GM12878 (cell line): ENCODE measurements around the gene CTSE. TPM values are rescaled to one million over a fixed set of nuclear protein-coding genes. Genes with fewer than 3 reads are reported as not detected.

Experiments used
- ATAC-seq: fragments of 200-7000 bp; cut with Tn5 transposase; 3 replicates; pipeline ENCODE4 v1.9.1; 2020; ENCODE audit warnings: mild to moderate bottlenecking, moderate library complexity
- BruUV-seq: library from RNA; stranded (reverse); fragments of 400-500 nt; replicated peaks from 2 replicates; lab custom pipeline; 2021; lab: Mats Ljungman, UMichigan
- CTCF ChIA-PET: fragments of 300-600 bp; sonication (Branson Sonifier 250); formaldehyde crosslinking; extraction: SDS; loops from one replicate; lab custom pipeline; 2021; ENCODE audit warnings: inconsistent platforms; lab: Yijun Ruan, JAX
- POLR2A ChIA-PET: fragments of 350-600 bp; formaldehyde crosslinking; extraction: SDS; loops from one replicate; lab custom pipeline; 2021; ENCODE audit warnings: inconsistent platforms; lab: Charles Lee
- RAD21 ChIA-PET: fragments of 300-600 bp; sonication (Branson Sonifier 250); formaldehyde crosslinking; loops from one replicate; lab custom pipeline; 2023; ENCODE audit warnings: antibody characterized with exemption; ENCODE audit not compliant: unreplicated experiment; lab: Charles Lee
- SMC1A ChIA-PET: fragments of 300-600 bp; sonication (Branson Sonifier 250); formaldehyde crosslinking; loops from one replicate; lab custom pipeline; 2023; ENCODE audit not compliant: unreplicated experiment, uncharacterized antibody; lab: Charles Lee
- DNase-seq: peaks from one replicate; pipeline ENCODE4 v3.0.0-alpha.2; 2011; ENCODE audit warnings: low read depth, low spot score
- FAIRE-seq: peaks from 3 replicates; lab custom pipeline; 2011; peaks lifted over from hg19 to GRCh38; lab: Jason Lieb, UNC
- H2AFZ ChIP-seq: 2 replicates; pipeline ENCODE4 v1.6.0; 2011; ENCODE audit warnings: low read depth, low read length, control low read depth; ENCODE audit not compliant: control insufficient read depth
- H3K27ac ChIP-seq: 2 replicates; pipeline ENCODE4 v1.5.1; 2011; ENCODE audit warnings: control low read depth; ENCODE audit not compliant: control insufficient read depth, insufficient read depth
- H3K27me3 ChIP-seq, 2 experiments: replicated peaks in 1 of 2; 2 replicates each; pipeline versions ENCODE4 v1.6.0 to v1.6.1; 2011; ENCODE audit warnings: low read length in 1 of 2; ENCODE audit not compliant: control insufficient read depth in 2 of 2, insufficient read depth in 2 of 2
- H3K36me3 ChIP-seq, 2 experiments: 2 replicates each; pipeline ENCODE4 v1.5.1; 2011; ENCODE audit warnings: low read length in 1 of 2; ENCODE audit not compliant: control insufficient read depth in 2 of 2, insufficient read depth in 2 of 2
- H3K4me1 ChIP-seq: 2 replicates; pipeline ENCODE4 v1.6.1; 2011; ENCODE audit warnings: mild to moderate bottlenecking, low read length, moderate library complexity, mixed read lengths; ENCODE audit not compliant: control insufficient read depth, insufficient read depth
- H3K4me2 ChIP-seq: 2 replicates; pipeline ENCODE4 v1.6.0; 2011; ENCODE audit warnings: control low read depth; ENCODE audit not compliant: control insufficient read depth, insufficient read depth
- H3K4me3 ChIP-seq: fragments of 200-600 bp; sonication (generic); 2 replicates; pipeline ENCODE4 v1.5.1; 2016
- H3K79me2 ChIP-seq: 2 replicates; pipeline ENCODE4 v1.6.0; 2011; ENCODE audit warnings: low read length; ENCODE audit not compliant: control insufficient read depth, insufficient read depth
- H3K9ac ChIP-seq: 2 replicates; pipeline ENCODE4 v1.8.0; 2011; ENCODE audit warnings: low read length, control low read depth, mixed read lengths; ENCODE audit not compliant: control insufficient read depth, insufficient read depth
- H3K9me3 ChIP-seq: replicated peaks from 3 replicates; pipeline ENCODE4 v1.5.1; 2011; ENCODE audit warnings: mild to moderate bottlenecking, low read length; ENCODE audit not compliant: control insufficient read depth, insufficient read depth
- H4K20me1 ChIP-seq: 2 replicates; pipeline ENCODE4 v1.6.0; 2011; ENCODE audit not compliant: control insufficient read depth, insufficient read depth
- CBFB ChIP-seq: IDR thresholded peaks from 2 replicates; pipeline ENCODE4 v1.6.1; 2016; ENCODE audit warnings: antibody characterized with exemption, low read depth
- CBX5 ChIP-seq: sonication (generic); IDR thresholded peaks from 2 replicates; pipeline ENCODE4 v1.6.1; 2016; ENCODE audit warnings: low read depth, moderate library complexity, mild to moderate bottlenecking, inconsistent platforms
- CHD4 ChIP-seq: fragments of 200-600 bp; sonication (generic); IDR thresholded peaks from 2 replicates; pipeline ENCODE4 v1.6.1; 2016; ENCODE audit warnings: mild to moderate bottlenecking
- ETV6 ChIP-seq, 2 experiments: fragments of 450-650 bp in 1 of 2; IDR thresholded peaks in 1 of 2; conservative IDR thresholded peaks in 1 of 2; 2 replicates each; pipeline ENCODE4 v1.6.1; 2014; ENCODE audit warnings: antibody characterized with exemption in 1 of 2, borderline replicate concordance in 1 of 2, low read depth in 1 of 2, mild to moderate bottlenecking in 1 of 2, moderate library complexity in 1 of 2
- PML ChIP-seq: IDR thresholded peaks from 2 replicates; pipeline ENCODE4 v1.6.1; 2012; ENCODE audit warnings: low read length, inconsistent platforms
- SP1 ChIP-seq: IDR thresholded peaks from one replicate; pipeline ENCODE4 v1.6.1; 2011; ENCODE audit warnings: low read depth, low read length
- TCF7 ChIP-seq: IDR thresholded peaks from 2 replicates; pipeline ENCODE4 v1.6.1; 2014; ENCODE audit warnings: antibody characterized with exemption, borderline replicate concordance
- ZNF207 ChIP-seq: fragments of 450-650 bp; IDR thresholded peaks from 2 replicates; pipeline ENCODE4 v1.6.1; 2014; ENCODE audit warnings: antibody characterized with exemption, mild to moderate bottlenecking, borderline replicate concordance
- WGBS: methylation state at CpG from one replicate; pipeline ENCODE4 v1.1.6; 2016; ENCODE audit warnings: low lambda C conversion rate; ENCODE audit not compliant: insufficient replicate concordance, insufficient coverage; ENCODE audit errors: missing lambda C conversion rate; 5-methylcytosine and 5-hydroxymethylcytosine counted together
- in situ Hi-C: fragments of 300-500 bp; cut with MboI; formaldehyde crosslinking; loops from 9 replicates; pipeline ENCODE4 v1.14.3; 2018; ENCODE audit warnings: mixed read lengths
- intact Hi-C: fragments of 100-400 bp; cut with micrococcal nuclease; formaldehyde crosslinking; loops from one replicate; pipeline ENCODE4 v1.14.2; 2022; ENCODE audit not compliant: unreplicated experiment
- polyA plus RNA-seq, 11 experiments: library from polyadenylated mRNA; depleted of rRNA in 4 of 11; unstranded in 6 of 11; stranded (reverse) in 5 of 11; fragments of >200 nt; fragmentation: Nextera tagmentation in 4 of 11; fragmentation: Illumina TruSeq in 1 of 11; extraction: Ambion mirVana in 4 of 11; extraction: Trizol in 1 of 11; gene quantifications; 1 replicate in 1 of 11; 2 replicates in 10 of 11; pipeline versions ENCODE4 v1.2.1 to v1.2.3, GENCODE V29; 2011 to 2016; ENCODE audit warnings: inconsistent platforms in 2 of 11, missing spikeins in 2 of 11, low read depth in 1 of 11
- total RNA-seq, 4 experiments: library from RNA; depleted of rRNA in 3 of 4; stranded (reverse); fragments of >200 nt in 3 of 4; fragmentation: Illumina TruSeq in 1 of 4; extraction: Trizol in 1 of 4; gene quantifications; 2 replicates each; pipeline versions ENCODE4 v1.2.1 to v1.2.3, GENCODE V29; 2013 to 2021
- TF ChIP-seq, protein P1 (sequence below): fragments of 450-650 bp; formaldehyde crosslinking; IDR thresholded peaks from 2 replicates; pipeline ENCODE4 v1.4.0; 2022; ENCODE audit warnings: mild to moderate bottlenecking, moderate library complexity

Gene CTSE
- total and polyA plus RNA-seq, 10 of the 15 experiments (the other 5 are each of a cell fraction or from before 2014, with no cell fraction given): 0.26 TPM; not detected in 9

DNA sequence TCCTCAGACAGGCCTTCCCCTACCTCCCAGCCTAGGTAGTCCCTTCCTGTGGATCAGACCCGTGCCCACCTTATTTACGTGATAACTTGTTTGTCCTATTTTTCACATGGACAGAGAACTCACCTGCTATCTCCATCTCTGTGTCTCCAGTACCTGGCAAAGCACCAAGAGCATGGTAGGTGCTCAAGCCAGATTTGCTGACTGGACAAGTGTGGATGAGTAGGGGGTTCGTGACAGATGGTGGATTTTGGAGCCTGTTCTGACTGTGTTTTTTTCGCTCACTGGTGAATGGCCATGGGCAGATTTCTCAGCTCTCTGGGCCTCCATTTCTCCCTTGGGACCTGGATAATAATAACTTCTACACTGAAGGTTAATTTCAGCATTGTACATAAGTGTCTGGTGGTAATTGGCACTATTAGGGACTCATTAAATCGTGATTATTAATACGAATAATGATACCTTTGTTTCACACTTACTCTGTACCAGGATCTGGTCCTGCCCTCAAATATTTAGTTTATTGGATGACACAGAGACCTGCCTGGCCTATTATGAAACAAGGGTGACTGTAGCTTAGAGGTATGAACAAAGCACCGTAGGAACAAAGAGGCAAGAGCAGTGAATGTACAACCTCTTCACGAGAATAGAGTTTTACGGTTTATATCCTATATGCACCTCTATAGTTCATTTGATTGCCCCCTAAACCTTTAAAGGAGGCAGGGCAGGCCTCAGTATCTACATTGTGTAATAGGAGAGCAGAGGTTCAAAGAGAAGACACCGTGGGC is 56.0 kb downstream of the CTSE start (continued):
- TF ChIP-seq, protein P1, sequence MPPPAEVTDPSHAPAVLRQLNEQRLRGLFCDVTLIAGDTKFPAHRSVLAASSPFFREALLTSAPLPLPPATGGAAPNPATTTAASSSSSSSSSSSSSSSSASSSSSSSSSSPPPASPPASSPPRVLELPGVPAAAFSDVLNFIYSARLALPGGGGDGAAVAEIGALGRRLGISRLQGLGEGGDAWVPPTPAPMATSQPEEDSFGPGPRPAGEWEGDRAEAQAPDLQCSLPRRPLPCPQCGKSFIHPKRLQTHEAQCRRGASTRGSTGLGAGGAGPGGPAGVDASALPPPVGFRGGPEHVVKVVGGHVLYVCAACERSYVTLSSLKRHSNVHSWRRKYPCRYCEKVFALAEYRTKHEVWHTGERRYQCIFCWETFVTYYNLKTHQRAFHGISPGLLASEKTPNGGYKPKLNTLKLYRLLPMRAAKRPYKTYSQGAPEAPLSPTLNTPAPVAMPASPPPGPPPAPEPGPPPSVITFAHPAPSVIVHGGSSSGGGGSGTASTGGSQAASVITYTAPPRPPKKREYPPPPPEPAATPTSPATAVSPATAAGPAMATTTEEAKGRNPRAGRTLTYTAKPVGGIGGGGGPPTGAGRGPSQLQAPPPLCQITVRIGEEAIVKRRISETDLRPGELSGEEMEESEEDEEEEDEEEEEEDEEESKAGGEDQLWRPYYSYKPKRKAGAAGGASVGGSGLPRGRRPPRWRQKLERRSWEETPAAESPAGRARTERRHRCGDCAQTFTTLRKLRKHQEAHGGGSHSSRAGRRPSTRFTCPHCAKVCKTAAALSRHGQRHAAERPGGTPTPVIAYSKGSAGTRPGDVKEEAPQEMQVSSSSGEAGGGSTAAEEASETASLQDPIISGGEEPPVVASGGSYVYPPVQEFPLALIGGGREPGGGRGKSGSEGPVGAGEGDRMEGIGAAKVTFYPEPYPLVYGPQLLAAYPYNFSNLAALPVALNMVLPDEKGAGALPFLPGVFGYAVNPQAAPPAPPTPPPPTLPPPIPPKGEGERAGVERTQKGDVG: no peak
- no peak for TF ChIP-seq ETV6 (conservative IDR thresholded peaks at IDR 0.05 in 1 of 2, IDR thresholded peaks at IDR 0.05 in 1 of 2; ENCODE audit: borderline replicate concordance in 1 of 2, low read depth in 1 of 2)
- TF ChIP-seq TCF7: no peak

DNA sequence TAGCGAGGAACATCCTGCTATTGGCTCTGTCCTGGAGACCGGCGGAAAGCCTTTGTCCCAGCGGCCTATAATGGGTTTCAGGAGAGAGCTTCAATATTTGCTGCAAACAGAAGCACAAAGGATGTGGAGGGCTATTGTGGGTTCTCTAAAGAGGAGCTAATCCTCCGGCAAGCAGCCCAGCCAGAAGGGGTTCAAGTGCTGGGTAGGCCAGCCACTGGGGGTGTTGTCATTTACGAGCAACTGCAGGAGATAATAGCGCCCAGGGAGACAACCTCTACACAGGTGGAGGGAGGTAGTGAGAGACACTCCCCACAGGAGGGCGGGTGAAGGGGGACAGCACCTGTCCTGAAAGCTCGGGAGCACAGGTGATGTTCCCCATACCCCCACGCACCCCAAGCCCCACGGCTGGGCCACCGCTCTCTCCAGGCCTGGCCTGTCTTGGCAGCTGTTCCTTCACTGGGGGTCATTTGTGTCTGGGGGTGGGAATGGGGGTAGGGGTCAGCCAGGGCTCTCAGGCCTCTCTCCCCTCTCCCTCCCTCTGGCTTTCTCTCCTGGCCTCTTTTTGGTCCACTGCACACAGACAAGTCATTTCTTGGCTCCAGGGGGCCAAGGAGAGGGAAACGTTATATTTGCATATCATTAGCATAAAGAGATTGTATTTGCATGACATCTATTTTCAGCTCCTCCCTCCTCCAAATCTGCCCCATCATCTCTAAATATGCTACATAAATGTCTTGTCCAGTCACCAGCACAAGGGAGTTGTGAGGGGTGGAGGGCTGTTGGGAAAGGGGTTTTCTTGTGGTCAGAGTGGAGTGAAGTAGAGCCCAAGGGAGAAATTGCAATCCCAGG is 58.4 kb downstream of the CTSE start:
- no peak overlapping the region for H3K4me3 ChIP-seq

More for the DNA sequence above, 58.4 kb downstream of the CTSE start:
- no peaks in the 10 kb centered on the region for H3K36me3 ChIP-seq
- H3K27ac ChIP-seq: no peak overlapping the region
- ATAC-seq (no peak), DNase-seq (no peak), FAIRE-seq (no peak)
- TF ChIP-seq CBX5 (no peak), SP1 (no peak), CBFB (no peak), CHD4 (no peak), ZNF207 (no peak), PML (no peak)
- WGBS: 72% methylated on average over 9 of the region's 13 CpGs
- BruUV-seq: no TSS peak
- H3K27me3 ChIP-seq: peaks cover 0 to 2% of the 10 kb centered on the region in 2 experiments; a peak in 3 of 4 replicates
- in situ Hi-C loops: no loop called here
- peaks cover 9% of the 10 kb centered on the region; the same call in 1 of the 2 replicates for H3K4me1 ChIP-seq
- no peaks in the 10 kb centered on the region for H4K20me1 ChIP-seq
- SMC1A ChIA-PET: interaction anchor here (1.4 kb wide), 1 partner anchor 254 kb away, joined by 3 read pairs; no protein-coding TSS in a partner anchor
- POLR2A ChIA-PET: no interaction called here
- no peak overlapping the region for H3K9ac ChIP-seq
- CTCF ChIA-PET: interaction anchor here (0.7 to 1.9 kb wide), 3 partner anchors 12 to 306 kb away, joined by 3 to 10 read pairs (median 4); no protein-coding TSS in a partner anchor
- intact Hi-C loops: no loop called here
- H3K79me2 ChIP-seq: no peaks in the 10 kb centered on the region
- no peak overlapping the region for H2AFZ ChIP-seq
- RAD21 ChIA-PET: interaction anchor here (1.0 to 1.2 kb wide), 2 partner anchors 12 to 47 kb away, joined by 3 to 5 read pairs; no protein-coding TSS in a partner anchor
- no peak overlapping the region for H3K4me2 ChIP-seq
- H3K9me3 ChIP-seq: no peaks in the 10 kb centered on the region
